CD1c-positive myeloid dendritic cell (primary cell): ENCODE results near the gene CD58.
A peak's percentile ranks its signal among the peaks of the same experiment; 100 is the strongest.

Source experiments
- DNase-seq: peaks from one replicate; pipeline ENCODE4 v3.0.0-alpha.2; 2016; ENCODE audit errors: extremely low spot score

CD58 gene

DNA sequence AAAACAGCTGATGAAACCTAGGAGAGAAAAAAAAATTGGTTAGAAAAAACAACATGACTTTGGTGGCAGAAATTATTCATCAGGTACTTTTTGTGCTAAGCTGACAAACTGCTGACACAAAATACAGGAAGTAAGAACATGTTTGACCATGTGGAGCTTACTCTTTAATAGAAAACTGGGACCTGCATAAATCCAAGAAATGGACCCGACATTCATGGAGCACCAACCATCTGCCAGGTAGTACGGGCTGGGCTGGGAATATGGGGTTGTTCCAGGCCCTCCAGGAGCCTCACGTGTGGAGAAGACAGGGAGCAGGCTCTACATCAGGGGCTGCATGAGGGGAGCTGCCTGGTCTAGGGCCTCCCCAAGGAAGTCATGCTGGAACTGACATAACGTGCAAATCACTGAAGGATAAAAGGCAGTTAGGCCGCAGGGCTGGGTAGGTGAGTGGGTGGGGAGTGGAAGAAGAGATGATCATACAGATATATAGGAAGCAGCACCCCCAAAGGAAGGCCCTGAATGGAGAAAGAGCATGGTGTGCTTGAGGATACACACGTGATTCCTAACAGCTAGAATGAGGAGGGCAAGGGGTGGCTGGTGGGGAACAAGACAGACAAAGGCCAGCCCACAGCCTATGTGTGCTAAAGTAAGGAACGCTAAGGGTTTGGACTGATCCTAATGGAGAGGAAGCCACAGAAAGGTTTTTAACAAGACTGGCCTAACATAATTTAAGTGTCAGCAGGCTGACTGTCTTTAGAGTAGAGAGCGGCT lies 26.1 kb downstream of the CD58 start:
- peak; percentile 26 for DNase-seq

- DNase-seq: peak; percentile 72
Measured at GRCh38 chr1:116540088-116540487, 30.7 kb downstream of the CD58 start.

DNA sequence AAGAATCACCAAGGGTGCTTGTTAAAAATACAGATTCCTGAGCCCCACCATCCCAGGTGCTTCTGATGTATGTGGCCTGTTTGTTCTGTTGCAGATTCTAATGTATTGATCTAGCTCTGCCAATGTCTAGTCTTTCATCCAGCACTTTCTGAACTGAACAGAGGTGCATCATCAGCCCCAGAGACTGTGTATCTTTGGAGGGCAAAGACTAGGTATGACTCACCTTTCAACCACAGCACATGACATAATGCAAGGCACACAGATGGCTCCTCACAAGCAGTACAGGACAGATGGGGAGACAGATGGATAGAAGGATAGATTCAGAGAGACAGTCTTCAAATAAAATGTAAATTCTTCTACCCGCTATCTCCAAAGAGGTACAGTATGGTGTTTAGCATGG lies 32.3 kb downstream of the CD58 start:
- no peak for DNase-seq

DNA sequence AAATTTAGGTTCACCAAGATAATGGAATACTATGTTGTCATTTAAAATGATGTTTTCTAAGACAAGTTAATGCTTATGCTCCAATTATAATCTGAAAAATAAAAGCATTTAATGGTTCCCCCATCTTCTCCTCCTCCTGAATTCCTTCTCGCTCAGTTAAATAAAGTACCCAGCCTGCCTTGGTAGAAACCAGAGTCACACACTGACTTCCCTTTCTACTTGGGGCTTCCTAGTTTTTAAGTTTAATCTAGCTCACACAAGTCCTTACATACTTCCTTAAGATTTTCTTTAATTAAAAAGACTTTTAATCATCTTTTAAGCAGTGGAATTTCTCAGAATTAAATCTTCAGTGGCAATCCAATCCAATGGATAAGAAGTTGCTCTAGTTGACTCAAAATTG lies 32.9 kb downstream of the CD58 start:
- DNase-seq: peak; percentile 55

DNA sequence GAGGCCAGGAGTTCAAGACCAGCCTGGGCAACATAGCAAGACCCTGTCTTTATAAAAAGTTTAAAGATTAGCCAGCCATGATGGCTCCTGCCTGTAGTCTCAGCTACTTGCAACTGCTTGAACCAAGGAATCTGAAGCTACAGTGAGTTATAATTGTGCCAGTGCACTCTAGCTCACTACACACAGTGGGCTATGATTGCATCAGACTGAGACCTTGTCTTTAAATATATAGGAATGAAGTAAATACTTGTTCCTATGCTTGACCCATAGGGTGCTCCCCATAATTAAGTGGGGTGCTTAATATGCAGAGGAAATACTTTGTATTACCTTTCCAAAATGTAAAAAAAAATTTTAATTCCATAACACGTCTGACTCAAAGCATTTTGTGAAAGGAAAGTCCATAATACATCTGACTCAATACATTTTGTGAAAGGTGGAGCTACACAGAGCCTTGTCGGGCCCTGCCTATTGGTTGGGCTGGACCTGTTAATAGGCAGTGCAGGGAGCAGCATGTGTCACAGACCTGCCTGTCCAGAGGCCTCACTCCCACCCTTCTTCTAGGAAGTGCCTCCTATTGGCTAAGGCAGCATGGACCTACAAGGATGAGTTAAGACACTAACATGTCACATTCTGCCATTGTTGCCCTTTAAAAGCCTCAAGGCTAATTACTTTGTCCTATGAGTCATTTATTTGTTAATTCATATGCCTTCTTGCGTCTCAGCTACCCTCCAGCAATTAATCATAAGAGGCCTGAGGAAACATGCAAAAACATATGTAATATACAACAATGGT lies 33.6 kb downstream of the CD58 start:
- peak; percentile 50 for DNase-seq

GRCh38 chr1:116534014-116534739 lies 36.6 kb downstream of the CD58 start:
- DNase-seq: no peak

DNA sequence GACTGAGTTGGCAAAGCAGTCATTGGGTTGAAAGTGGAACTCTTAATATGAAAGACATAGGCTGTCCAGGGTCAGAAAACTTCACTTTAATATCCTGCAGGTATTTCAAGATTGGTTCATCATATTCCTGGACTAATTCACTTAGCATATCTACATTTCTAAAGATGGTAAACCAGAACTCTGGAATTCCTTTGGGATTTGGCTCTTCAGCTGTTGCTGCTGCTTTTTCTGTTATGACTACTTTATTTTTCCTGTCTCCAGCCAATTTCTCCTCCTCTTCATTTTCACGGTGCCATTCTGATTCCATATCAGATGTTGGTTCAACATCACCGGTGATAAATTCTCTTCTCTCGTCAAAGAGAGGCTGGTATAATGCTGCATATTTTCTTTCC lies 37.4 kb downstream of the CD58 start:
- no peak for DNase-seq

DNA sequence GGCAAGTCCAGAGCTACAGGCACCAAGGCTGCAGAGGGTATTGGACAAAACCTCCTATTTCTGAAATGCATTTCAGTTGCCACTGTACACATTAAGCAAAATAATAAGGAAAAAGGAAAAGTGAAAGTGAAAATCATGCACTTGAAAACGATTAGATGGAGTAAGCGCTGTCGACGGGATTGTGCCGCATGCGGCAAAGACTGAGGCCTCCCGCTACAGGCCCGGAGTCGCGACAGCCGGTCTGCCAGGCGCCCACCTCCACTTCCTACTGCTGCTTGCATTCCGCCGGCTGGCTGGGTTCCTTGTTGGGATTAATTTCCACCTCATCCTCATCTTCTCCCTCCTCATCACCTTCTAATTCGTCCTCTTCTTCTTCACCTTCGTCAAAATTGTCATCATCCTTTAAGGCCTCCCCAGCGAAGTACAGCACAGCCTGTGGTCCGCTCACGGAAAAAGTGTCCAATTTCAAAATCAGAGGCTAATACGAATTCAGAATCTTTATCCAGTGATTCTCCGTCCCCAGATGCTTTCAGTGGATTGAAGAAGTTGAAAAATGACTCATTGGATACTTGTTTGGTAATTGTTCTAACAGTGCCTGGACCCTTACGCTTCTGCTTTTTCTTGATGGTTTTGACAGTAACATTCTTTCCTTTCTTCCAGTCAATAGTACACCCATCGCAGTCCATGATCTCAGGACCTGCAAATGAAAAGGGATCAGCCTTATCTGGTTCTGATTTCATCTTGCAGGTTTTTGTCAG lies 38.0 kb downstream of the CD58 start:
- peak; percentile 78 for DNase-seq

DNA sequence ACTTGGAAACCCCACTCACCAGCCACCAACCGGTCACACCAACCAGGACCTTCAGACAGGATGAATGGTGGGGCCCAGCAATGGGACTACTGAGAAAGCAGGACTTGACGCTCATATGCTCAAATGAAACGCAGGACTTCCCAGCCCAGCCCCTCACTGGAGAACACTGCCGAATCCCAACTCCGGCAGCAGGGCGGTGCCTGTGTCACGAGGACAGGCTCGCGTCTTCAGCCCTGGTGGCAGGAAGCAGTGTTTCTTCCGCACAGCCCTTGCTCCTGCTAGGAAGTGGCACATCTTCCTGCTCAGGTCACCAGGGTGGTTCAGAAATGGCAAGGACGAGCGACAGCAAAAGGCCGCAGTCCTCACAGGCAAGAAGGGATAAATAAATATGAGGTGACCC lies 38.9 kb downstream of the CD58 start:
- DNase-seq: no peak

GRCh38 chr1:116529681-116530080 lies 41.1 kb downstream of the CD58 start:
- no peak for DNase-seq

DNA sequence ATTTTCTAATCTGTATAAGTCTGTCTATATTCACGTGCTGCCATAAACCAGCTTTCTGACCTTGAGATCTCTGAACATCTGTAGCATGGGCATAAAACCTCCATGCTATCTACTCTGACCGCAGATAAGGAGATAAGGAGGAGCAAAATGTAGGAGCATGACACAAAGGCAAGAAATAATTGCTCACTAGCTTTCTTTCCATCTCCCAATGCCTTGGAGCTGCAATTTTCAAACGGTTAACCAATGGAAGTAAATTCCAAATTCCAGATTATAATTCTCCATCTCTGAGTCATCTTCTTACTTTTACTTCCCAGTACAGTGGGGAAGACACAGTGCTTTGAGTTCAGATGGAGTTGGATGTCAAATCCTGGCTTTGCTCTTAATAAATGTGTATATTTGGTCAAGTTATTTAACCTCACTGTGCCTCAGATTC lies 41.6 kb downstream of the CD58 start:
- no peak for DNase-seq

DNA sequence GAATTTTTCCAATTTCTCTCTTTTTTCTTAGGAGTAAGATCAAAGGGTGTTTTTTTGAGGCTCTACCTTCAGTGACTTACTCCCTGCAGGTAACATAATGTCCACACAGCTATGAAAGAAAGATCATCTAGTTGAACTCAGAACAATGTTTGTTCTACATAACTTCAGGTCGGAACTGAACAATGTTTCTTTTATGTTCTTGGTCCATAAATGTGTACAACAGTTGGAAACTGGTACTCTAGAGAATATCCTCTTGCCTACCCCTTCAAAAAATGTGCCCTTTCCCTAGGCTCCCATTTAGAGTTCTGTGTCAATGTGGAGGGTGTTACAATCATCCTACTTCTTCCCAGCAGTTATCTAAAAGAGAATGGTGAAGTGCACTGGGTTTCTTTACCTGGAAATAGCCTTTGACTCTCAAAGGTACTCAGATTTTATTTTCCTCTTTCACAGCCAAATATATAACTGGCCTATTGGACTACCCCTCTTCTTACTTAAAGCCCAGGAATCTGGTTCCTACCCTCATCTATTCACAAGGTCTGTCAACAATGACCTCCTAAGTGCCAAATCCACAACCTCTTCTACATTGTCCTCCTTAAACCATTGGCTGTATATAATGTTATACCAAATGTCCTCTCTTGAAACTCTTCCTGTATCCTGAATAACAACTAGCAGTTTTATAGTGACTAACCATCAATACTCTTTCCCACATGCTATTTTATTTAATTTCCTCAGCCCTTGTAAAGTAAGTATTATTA lies 42.3 kb downstream of the CD58 start:
- no peak for DNase-seq

DNA sequence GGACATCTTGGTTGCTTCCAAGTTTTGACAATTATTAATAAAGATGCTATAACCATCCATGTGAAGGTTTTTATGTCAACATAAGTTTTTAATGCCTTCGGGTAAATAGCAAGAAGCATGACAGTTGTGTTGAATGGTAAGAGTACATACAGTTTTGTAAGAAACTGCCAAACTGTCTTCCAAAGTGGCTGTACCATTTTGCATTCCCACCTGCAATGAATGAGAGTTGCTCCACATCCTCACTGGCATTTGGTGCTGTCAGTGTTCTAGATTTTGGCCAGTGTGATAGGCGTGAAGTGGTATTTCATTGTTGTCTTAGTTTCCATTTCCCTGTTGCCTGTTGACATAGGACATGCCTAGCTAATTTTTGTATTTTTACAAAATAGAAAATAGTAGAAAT lies 45.4 kb downstream of the CD58 start:
- DNase-seq: no peak

DNA sequence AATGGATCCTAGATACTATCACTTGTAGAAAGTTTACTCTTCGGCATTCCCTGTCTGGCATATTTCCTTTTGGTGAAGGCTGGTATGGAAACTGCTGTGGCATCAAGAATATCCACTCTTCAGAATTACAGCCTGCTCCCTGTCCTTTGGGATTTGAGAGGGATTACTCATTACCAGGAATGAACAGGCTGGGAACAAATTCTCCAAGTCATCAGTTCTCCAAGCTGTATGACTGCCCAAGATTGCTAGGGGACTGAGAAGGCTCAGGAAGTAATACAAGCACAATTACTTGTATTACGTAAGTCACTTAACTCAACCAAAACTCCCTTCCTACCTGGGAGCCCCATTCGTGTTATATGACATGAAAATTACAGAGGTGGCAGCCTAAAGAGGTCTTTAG lies 49.6 kb downstream of the CD58 start:
- DNase-seq: no peak

DNA sequence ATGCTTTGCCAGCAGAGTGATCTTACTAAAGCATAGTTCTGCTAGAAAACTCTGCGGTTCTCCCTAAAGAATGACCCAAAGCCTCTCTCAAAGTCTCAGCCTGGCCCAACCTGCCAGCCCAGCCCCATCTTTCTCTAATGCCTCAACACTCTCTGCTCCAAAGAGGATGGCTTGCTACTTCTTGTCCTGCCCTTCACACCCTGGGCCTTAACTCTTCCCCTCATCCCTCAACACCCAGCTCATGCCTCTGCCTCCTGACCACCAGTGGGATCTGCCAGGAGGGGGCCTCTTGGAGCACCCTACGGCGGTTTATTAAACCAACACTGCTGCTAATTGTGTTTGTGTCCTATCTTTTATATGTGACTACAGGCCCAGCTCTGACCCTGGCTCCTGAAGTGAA lies 52.4 kb downstream of the CD58 start:
- DNase-seq: no peak

- no peak for DNase-seq
Measured at GRCh38 chr1:116516631-116517030, 54.2 kb downstream of the CD58 start.

DNA sequence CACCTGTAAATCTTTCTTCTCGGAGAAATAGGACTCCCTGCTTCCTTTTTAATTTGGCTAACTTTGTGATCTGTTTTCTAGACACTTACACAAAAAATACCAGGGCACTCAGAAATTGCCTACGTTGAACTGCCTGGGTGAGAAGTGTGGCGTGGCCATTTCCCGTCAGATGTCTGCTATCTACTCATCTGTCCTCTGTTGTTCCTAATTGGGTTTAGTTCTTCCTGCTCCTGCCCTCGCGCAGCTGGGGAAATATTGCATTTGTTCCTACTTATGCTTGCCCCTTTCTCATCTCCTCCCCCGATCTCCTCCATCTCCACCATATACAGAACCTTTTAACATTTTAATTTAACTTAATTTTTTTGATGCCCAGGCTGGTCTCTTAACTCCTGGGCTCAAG lies 55.1 kb downstream of the CD58 start:
- DNase-seq: peak; percentile 56

GRCh38 chr1:116514708-116515525 lies 55.9 kb downstream of the CD58 start:
- DNase-seq: peak; percentile 91

DNA sequence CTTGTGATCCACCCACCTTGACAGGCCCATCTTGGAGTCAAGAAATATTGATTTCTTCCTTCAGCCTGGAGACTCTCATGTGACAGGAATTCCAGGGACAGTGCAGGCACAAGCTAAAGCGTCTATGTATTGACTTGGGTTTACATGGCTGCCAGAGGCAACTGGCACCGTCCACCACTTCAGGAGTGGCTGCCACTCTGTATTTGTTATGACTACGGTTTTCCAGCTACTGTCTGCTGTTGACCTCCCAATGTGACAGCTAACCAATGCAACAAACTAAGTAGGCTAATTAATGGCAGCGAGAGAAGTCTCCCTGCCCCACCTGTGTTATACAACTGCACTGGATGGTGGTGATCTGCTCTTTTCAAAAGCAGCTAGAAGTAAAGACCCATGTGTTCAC lies 56.9 kb downstream of the CD58 start:
- DNase-seq: no peak

GRCh38 chr1:116511459-116512019 lies 59.3 kb downstream of the CD58 start:
- no peak for DNase-seq
